Measurements from ENCODE around the gene CASP12. TPM values are rescaled to one million over a fixed set of nuclear protein-coding genes. Genes with fewer than 3 reads are reported as not detected.

CASP12 gene
- total RNA-seq, 1 experiment from 2014 or later = not detected

DNA sequence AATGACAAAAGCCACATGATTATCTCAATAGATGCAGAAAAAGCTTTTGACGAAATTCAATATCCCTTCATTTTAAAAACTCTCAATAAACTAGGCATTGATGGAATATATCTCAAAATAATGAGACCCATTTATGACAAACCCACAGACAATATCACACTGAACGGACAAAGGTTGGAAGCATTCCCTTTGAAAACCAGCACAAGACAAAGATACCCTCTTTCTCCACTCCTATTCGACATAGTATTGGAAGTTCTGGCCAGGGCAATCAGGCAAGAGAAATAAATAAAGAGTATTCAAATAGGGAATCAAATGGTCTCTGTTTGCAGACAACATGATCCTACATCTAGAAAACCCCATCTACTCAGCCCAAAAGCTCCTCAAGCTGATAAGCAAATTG, 52.0 kb downstream of the CASP12 start:
- DNase-seq (ENCODE audit: low read depth) = no peak
- in situ Hi-C loops (cut with HindIII; ENCODE audit: low pct_unique_long_range_greater_than_20kb, low sequenced_read_pairs) = no loop called here

- no peak for DNase-seq (ENCODE audit: low read depth)
- in situ Hi-C loops (cut with HindIII; ENCODE audit: low pct_unique_long_range_greater_than_20kb, low sequenced_read_pairs) = no loop called here
Measured at GRCh38 chr11:104844451-104844850, 53.8 kb downstream of the CASP12 start.

- in situ Hi-C loops (cut with HindIII; ENCODE audit: low pct_unique_long_range_greater_than_20kb, low sequenced_read_pairs) = no loop called here
- no peak for DNase-seq (ENCODE audit: low read depth)
Measured at GRCh38 chr11:104843150-104843836, 55.0 kb downstream of the CASP12 start.

DNA sequence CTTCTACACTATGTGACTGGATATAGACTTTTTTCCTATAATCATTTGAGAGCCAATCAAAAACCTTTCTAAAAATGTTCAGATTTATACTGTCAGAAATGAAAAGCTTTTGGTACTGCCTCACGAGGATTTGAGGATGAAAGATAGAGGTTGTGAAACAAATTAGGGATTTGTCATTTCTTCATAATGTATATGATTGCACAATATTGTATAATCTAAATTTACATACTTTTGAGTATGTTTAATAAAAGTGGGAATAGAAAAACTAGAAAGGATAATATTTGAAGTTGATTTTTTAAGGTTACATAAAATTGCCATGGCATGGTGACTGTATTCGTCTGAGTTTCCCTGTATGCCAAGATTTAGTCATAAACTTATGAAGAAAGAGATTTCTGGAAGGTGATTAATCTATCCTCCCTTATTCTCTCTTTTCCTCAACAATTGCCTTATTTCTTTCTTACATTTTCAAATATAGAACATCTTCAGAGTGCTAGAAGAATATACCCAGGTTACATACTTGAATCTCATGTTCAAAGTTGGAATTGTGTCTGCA, 56.2 kb downstream of the CASP12 start:
- DNase-seq (ENCODE audit: low read depth) = no peak

DNA sequence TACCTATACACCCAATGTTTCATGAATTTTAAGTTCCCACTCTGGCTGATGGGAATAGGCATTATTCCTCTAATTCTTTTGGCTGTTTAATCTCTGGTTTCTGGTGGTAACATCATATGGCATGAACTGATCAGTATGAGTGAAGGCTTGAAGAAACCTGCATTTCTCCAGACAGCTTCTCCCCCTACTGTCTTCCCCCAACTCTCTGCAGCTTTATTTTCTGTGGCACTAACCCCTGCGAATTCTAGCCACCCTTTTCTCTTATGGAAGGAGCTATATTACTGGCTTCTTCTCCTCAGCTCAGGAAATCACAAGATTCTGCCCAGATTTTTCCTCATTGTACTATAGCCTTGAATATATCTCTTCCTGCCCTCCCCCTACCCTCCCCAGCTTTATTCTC, 57.1 kb downstream of the CASP12 start:
- no peak for DNase-seq (ENCODE audit: low read depth)
- in situ Hi-C loops (cut with HindIII; ENCODE audit: low pct_unique_long_range_greater_than_20kb, low sequenced_read_pairs) = no loop called here

More for the DNA sequence above, 56.2 kb downstream of the CASP12 start:
- in situ Hi-C loops (cut with HindIII; ENCODE audit: low pct_unique_long_range_greater_than_20kb, low sequenced_read_pairs) = no loop called here

- in situ Hi-C loops (cut with HindIII; ENCODE audit: low pct_unique_long_range_greater_than_20kb, low sequenced_read_pairs) = no loop called here
- DNase-seq (ENCODE audit: low read depth) = no peak
Measured at GRCh38 chr11:104837969-104838639, 60.2 kb downstream of the CASP12 start.

GRCh38 chr11:104836691-104837090, 61.6 kb downstream of the CASP12 start:
- no peak for DNase-seq (ENCODE audit: low read depth)
- in situ Hi-C loops (cut with HindIII; ENCODE audit: low pct_unique_long_range_greater_than_20kb, low sequenced_read_pairs) = no loop called here

Other genes starting within 250 kb of the CASP12 start
- gene CASP4, start 70.1 kb upstream of the CASP12 start, total RNA-seq (2014; rRNA removed; shearing (Covaris generic); ENCODE audit: low replicate concordance) = 1.4 and 9.1 TPM in 2 replicates
- gene CASP5, start 124.7 kb upstream of the CASP12 start, total RNA-seq (2014; rRNA removed; shearing (Covaris generic); ENCODE audit: low replicate concordance) = not detected in 2 replicates
- not detected in 2 replicates for gene CASP1, start 136.7 kb upstream of the CASP12 start, total RNA-seq (2014; rRNA removed; shearing (Covaris generic); ENCODE audit: low replicate concordance)
- not detected in 2 replicates for gene CARD16, start 146.9 kb upstream of the CASP12 start, total RNA-seq (2014; rRNA removed; shearing (Covaris generic); ENCODE audit: low replicate concordance)
- not detected in 2 replicates for gene CARD18, start 241.3 kb upstream of the CASP12 start, total RNA-seq (2014; rRNA removed; shearing (Covaris generic); ENCODE audit: low replicate concordance)